Natural killer cell (primary cell): Measurements from ENCODE around the gene GPR63. TPM values are rescaled to one million over a fixed set of nuclear protein-coding genes. Genes with fewer than 3 reads are reported as not detected.

Experiments used
- ATAC-seq, 3 donors: fragments of 150-1000 bp in 2 of 3; fragments of 200-7000 bp in 1 of 3; cut with Tn5 transposase; 1 replicate in 1 of 3; 2 replicates in 2 of 3; pipeline ENCODE4 v1.10.0; 2021; ENCODE audit warnings: mild to moderate bottlenecking in 2 of 3, moderate library complexity in 2 of 3
- DNase-seq, 2 donors: peaks; one replicate each; pipeline versions ENCODE4 v3.0.0 to v3.0.0-alpha.2; 2013 to 2021; ENCODE audit warnings: mixed read lengths in 1 of 2
- H3K27ac ChIP-seq: one replicate; pipeline ENCODE4 v1.5.1; 2013; ENCODE audit warnings: mild to moderate bottlenecking, low read length
- H3K27me3 ChIP-seq: one replicate; pipeline ENCODE4 v1.6.1; 2013; ENCODE audit warnings: low read length; ENCODE audit not compliant: control insufficient read depth, insufficient read depth
- H3K36me3 ChIP-seq: one replicate; pipeline ENCODE4 v1.6.1; 2013; ENCODE audit warnings: low read length; ENCODE audit not compliant: control insufficient read depth, insufficient read depth
- H3K4me1 ChIP-seq: one replicate; pipeline ENCODE4 v1.6.1; 2013; ENCODE audit warnings: low read length; ENCODE audit not compliant: control insufficient read depth, insufficient read depth
- H3K4me3 ChIP-seq: one replicate; pipeline ENCODE4 v1.5.1; 2013; ENCODE audit warnings: low read length
- H3K9me3 ChIP-seq: one replicate; pipeline ENCODE4 v1.6.1; 2013; ENCODE audit warnings: low read length; ENCODE audit not compliant: control insufficient read depth, insufficient read depth
- H3K27ac Mint-ChIP-seq, 2 donors: one replicate each; pipeline ENCODE4 v1.8.0; 2022; ENCODE audit warnings: mild to moderate bottlenecking in 2 of 2, mixed read lengths in 2 of 2, moderate library complexity in 1 of 2
- H3K27me3 Mint-ChIP-seq, 2 donors: one replicate each; pipeline ENCODE4 v1.8.0; 2022; ENCODE audit warnings: low read depth in 2 of 2, mixed read lengths in 2 of 2
- H3K36me3 Mint-ChIP-seq: one replicate; pipeline ENCODE4 v1.8.0; 2022; ENCODE audit warnings: mixed read lengths
- H3K4me1 Mint-ChIP-seq, 2 donors: one replicate each; pipeline ENCODE4 v1.8.0; 2022; ENCODE audit warnings: mixed read lengths in 2 of 2
- H3K4me3 Mint-ChIP-seq: one replicate; pipeline ENCODE4 v1.8.0; 2022; ENCODE audit warnings: mild to moderate bottlenecking, moderate library complexity, mixed read lengths
- H3K9me3 Mint-ChIP-seq, 2 donors: one replicate each; pipeline ENCODE4 v1.8.0; 2022; ENCODE audit warnings: mixed read lengths in 2 of 2
- CTCF ChIP-seq: fragments of 200-600 bp; IDR thresholded peaks from one replicate; pipeline ENCODE4 v1.8.0; 2022; ENCODE audit warnings: antibody characterized with exemption
- WGBS: methylation state at CpG from one replicate; pipeline ENCODE4 v1.1.7; 2013; ENCODE audit warnings: missing lambda C conversion rate; ENCODE audit not compliant: insufficient coverage; 5-methylcytosine and 5-hydroxymethylcytosine counted together
- intact Hi-C: fragments of 100-400 bp; cut with micrococcal nuclease; formaldehyde crosslinking; loops from one replicate; pipeline ENCODE4 v1.14.2; 2022
- total RNA-seq, 4 donors: library from RNA; stranded (reverse); fragments of 120-200 nt in 1 of 4; gene quantifications; one replicate each; pipeline versions ENCODE4 v1.2.3 to v1.2.4, GENCODE V29; 2013 to 2022

GPR63 gene
- total RNA-seq, 3 donors from 2014 or later (not counting 1 experiment from before 2014, with no cell fraction given): 0.07 to 0.31 (median 0.08) TPM

- Mint-ChIP-seq H3K27ac (no peak overlapping the region), H3K4me1 (no peaks in the 10 kb centered on the region), H3K9me3 (peaks cover 0 to 4% of the 10 kb centered on the region in 2 donors), H3K36me3 (no peaks in the 10 kb centered on the region), H3K27me3 (peaks cover 5 to 16% of the 10 kb centered on the region in 2 donors), H3K4me3 (no peak overlapping the region)
- Histone ChIP-seq H3K9me3 (no peaks in the 10 kb centered on the region), H3K27me3 (no peaks in the 10 kb centered on the region), H3K4me3 (no peak overlapping the region), H3K27ac (no peak overlapping the region), H3K4me1 (no peaks in the 10 kb centered on the region), H3K36me3 (no peaks in the 10 kb centered on the region)
- no peak for DNase-seq
- intact Hi-C loops: no loop called here
- ATAC-seq: no peak
- TF ChIP-seq CTCF: no peak
- WGBS: 100% methylated on average over 2 of the region's 3 CpGs
Measured at GRCh38 chr6:96755096-96755495, 82.2 kb downstream of the GPR63 start.

GRCh38 chr6:96749891-96750290, 87.4 kb downstream of the GPR63 start:
- intact Hi-C loops: no loop called here
- no peaks in the 10 kb centered on the region for H3K36me3 Mint-ChIP-seq
- no peaks in the 10 kb centered on the region for H3K9me3 ChIP-seq
- no peak for TF ChIP-seq CTCF
- no peaks in the 10 kb centered on the region for H3K27me3 ChIP-seq
- H3K27ac Mint-ChIP-seq: no peak overlapping the region
- no peaks in the 10 kb centered on the region for H3K36me3 ChIP-seq
- H3K27ac ChIP-seq: no peak overlapping the region
- H3K4me1 ChIP-seq: no peaks in the 10 kb centered on the region
- 91% methylated on average over 6 of the region's 6 CpGs for WGBS
- ATAC-seq (no peak), DNase-seq (no peak)
- peaks cover 0 to 6% of the 10 kb centered on the region in 2 donors for H3K9me3 Mint-ChIP-seq
- no peaks in the 10 kb centered on the region for H3K4me1 Mint-ChIP-seq
- no peak overlapping the region for H3K4me3 ChIP-seq
- H3K27me3 Mint-ChIP-seq: peaks cover 5 to 16% of the 10 kb centered on the region in 2 donors
- no peak overlapping the region for H3K4me3 Mint-ChIP-seq

Other genes starting within 250 kb of the GPR63 start
- 10 to 100 TPM; 23.8 to 30.9 (median 29.8) TPM for gene NDUFAF4, start 60.4 kb upstream of the GPR63 start, total RNA-seq
- gene KLHL32, start 87.3 kb upstream of the GPR63 start, total RNA-seq: under 1 TPM; 0.48 to 0.88 (median 0.80) TPM